HG03469 (cell line): ENCODE results near the gene PAPPA2.
"Not testable (repeated sequence)": the region's sequence is repeated elsewhere in the genome, so short reads cannot be mapped to it uniquely, and the experiment has no call there.

Experiments
- ATAC-seq: cut with Tn5 transposase; IDR thresholded peaks from one replicate; pipeline ENCODE4 v1.9.1; 2021; ENCODE audit warnings: mild to moderate bottlenecking, moderate library complexity, moderate number of reproducible peaks; ENCODE audit not compliant: unreplicated experiment

PAPPA2 gene

DNA sequence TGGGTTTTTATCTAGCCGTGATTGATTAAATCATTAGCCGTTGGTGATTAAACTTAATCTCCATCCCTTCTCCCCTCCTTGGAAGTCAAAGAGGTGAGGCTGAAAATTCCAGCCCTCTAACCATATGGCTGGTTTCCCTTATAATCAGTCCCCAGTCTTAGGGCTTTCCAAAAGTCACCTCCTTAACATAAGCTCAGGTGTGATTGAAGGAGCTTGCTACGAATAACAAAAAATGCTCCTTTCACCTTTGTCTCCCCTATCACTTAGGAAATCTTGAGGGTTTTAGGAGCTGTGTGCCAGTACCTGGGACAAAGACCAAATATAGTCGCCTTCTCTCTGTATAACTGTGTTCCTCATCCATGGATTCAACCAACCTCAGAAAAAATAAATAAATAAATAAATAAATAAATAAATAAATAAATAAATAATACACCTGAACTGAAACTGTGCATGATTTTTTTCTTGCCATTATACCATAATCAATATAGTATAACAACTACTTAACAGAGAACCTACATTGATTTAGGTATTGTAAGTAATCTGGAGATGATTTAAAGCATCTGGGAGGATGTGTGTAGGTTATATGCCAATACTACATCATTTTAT is 82.2 kb downstream of the PAPPA2 start:
- no peak for ATAC-seq

DNA sequence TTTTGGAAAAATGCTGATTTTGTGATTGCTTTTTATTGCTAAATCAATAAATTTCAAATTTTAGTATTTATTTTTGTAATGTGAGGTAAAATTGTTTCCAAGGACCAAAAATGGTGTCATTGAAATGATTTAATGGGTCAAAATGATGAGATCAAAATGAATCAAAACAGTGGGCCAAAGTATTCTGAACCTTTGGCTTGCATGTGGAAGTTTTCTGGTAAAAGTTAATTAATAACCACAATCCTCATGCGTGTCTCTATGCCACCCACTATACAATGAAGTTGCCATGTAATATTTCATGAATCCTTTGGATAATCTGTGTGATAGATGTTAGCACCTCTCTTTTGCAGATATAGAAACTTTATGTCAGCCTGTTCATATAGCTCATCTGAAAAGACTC is 83.8 kb downstream of the PAPPA2 start:
- ATAC-seq: no peak

- ATAC-seq: no peak
Measured at GRCh38 chr1:176551146-176551545, 88.2 kb downstream of the PAPPA2 start.

DNA sequence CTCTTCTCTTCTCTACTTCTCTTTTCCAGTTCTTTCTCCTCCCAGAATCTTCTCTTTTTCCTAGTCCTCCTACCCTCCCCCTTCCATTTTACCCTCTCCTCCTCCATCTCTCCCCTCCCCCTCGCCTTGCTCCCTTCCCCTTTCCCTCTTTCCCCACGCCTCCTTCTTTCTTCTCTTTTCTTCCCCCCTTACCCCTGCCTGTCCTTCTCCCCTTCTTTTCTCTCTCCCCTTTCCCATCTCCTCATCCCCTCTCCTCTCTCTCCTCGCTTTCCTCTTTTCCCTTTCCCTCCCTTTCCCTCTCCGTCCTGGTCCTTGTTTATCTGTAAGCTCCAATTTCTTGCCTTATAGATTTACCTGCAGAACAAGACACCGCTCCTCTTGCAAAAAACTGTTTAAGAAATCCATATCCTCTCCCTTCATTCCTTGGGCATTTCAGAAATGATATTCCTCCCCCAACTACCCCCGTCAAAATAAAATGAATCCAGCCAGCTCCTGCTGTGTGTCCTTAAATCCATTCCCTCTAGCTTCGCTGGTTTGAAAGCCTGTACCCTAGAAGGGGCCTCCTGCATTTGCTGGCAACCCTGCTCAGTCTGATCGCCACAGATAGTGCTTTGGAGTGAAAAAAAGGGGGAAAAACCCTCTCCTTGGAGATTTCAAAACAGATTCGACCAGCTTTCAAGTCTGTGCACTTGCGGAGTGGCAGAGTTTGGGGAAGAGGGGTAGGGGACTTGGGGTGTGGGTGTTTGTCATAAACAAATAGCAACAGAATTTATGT is 89.4 kb downstream of the PAPPA2 start:
- no peak for ATAC-seq

DNA sequence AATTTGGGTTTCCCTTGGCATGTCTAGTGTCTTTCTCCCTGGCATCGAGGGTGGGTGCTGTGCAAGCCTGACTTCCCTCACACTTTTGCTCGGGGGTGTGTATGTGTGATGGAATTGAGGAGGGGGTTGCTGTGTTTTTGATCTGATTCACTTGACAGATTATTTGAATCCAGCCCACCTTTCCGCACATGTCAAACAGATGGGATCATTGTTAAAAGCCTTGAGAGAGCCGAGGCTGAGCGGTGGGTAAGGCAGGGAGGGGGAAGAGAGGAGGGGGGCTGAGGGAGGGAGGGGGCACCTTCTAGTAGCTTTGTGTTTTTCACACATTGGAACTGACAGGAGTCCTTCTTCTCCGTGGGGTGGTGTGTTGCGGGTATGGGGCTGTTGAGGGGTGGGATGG is 90.0 kb downstream of the PAPPA2 start:
- ATAC-seq: no peak

GRCh38 chr1:176556288-176556687 is 93.3 kb downstream of the PAPPA2 start:
- ATAC-seq: no peak

- no peak for ATAC-seq
Measured at GRCh38 chr1:176557543-176558258, 94.7 kb downstream of the PAPPA2 start.

GRCh38 chr1:176558561-176558960 is 95.6 kb downstream of the PAPPA2 start:
- no peak for ATAC-seq

- ATAC-seq: no peak
Measured at GRCh38 chr1:176559474-176559873, 96.5 kb downstream of the PAPPA2 start.

DNA sequence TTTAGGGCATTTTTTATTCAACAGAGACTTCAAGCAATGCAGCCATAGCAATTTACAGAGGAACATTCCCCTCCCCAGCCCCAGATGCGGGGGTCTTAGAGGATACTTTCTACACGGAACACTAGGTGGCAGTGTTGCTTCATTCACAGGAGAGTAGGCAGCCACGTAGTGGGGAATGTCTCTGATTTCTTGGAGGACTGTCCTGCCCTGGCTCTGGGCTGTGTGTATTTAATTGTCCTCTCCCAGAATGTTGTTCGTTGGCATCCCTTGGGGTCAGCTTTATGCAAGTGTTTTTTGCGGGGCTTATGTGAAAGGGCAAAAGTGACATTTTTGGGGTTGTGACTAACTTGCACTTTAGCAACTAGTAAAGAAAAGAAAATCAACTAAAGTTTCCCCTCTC is 96.9 kb downstream of the PAPPA2 start:
- peak; percentile 58 for ATAC-seq

- ATAC-seq: no peak
Measured at GRCh38 chr1:176560681-176561080, 97.7 kb downstream of the PAPPA2 start.

GRCh38 chr1:176561761-176562160 is 98.8 kb downstream of the PAPPA2 start:
- not testable (repeated sequence) for ATAC-seq

DNA sequence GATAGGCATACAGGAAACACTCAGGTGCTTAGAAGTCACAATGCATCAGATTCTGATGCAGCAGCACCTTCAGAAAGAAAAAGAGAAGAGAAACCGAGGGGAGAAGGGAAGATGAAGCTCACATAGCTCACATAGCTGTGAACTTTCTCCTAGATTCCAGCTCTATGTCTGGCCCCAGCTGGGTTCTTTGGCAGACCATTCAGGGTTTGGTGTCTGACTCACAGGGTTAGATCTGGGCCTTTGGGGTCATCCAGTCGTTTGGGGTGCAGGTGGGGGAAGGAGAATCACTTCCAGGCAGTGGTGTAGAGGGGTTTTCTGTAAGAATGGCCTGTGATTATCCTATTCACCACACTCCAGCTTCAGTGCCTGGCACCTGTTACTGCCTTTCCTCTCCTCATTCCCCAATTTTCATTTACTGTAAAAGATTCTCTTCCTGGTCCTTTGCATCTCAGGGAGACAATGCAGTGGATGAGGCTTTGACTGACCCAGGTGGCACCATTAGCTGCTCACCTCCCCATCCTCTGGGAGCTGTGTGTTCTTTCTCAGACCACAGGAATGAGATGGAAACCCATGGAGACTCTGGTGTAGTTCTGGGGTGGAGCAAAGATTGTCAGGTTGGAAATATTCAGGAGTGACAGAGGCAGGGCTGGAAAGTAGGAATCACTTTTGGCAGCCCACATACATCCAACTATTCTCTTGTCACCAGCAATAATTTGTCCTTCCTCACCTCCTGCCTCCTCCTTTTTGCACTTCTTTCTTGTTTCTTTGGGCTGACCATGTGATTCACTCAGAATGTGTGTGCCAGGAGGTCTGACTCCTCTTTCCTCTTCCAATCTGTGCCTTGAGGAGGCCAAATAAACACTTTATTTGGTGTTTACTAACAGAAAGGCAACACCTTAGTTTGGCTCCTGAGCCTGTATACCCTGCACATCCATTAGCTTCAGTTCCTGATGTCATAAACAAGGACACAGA is 103.3 kb downstream of the PAPPA2 start:
- no peak for ATAC-seq

GRCh38 chr1:176567190-176567794 is 104.3 kb downstream of the PAPPA2 start:
- ATAC-seq: no peak

DNA sequence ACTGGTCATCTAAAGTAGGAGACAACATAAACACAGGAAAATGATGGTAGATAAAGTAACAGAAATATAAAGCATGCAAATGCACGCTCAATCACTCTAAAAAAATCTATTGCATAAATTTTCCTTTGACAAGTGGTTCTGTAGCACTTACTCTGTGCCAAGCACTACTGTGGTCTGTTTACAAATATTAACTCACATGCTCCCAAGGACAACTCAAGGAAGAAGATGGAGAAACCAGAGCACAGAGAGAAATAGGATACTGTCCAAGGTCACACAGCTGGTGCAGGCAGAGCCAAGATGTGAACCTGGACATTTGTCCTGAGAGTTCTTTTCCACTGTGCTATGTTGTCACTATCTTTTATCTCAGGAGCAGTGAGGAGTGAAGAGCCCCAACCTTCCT is 105.2 kb downstream of the PAPPA2 start:
- ATAC-seq: no peak

DNA sequence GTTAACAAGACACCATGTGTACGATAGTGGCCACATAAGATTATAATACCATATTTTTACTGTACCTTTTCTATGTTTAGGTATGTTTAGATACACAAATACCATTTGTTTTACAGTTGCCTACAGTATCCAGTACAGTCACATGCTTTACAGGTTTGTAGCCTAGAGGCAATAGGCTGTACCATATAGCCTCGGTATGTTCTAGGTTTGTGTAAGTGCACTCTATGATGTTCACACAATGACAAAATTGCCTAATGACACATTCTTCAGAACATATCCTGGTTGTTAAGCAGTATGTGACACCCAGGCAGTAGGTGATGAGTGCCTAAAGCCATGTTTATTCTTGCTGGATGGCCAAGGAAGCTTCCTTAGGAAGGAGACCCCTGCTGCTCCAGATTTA is 111.8 kb downstream of the PAPPA2 start:
- ATAC-seq: no peak

- ATAC-seq: no peak
Measured at GRCh38 chr1:176575991-176576390, 113.0 kb downstream of the PAPPA2 start.

DNA sequence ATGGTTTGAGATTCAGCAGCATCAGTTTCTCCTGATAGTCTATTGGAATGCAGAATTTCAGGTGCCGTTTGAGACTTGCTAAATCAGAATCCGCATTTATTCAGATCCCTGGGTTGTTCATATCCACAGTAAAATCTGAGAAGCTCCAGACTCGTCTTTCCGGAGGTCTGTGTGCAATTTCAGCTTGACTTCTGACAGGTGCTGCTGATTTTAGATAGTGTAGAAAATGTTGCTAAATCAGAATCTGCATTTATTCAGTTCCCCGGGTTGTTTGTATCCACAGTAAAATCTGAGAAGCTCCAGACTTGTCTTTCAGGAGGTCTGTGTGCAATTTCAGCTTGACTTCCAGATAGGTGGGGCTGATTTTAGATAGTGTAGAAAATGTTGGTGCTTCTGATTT is 113.7 kb downstream of the PAPPA2 start:
- no peak for ATAC-seq

DNA sequence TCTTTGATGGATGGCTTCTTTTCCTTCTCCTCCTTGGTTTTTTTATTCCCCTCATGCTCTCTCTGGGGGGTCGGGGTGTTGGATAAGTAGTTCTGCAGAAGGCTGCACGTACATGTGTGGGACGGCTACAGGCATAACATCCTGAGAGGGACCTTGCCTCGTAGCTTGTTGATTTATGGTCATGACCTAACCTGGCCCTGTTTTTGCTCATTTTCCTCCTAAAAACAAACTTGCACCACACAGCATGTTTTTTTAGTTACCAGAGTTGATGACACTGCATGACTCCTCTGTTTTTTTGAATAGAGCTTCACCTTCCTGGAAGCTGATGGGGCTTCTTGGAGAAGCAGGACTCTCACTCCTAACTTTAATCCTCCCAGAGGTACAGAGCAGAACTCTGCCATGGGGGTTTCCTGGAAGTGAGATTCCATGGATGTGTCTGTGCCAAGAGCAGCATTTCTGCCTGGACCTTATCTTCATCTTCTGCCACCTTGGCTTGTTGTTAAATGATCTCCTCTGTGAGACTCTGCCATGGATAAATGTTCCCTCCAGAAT is 114.7 kb downstream of the PAPPA2 start:
- no peak for ATAC-seq

DNA sequence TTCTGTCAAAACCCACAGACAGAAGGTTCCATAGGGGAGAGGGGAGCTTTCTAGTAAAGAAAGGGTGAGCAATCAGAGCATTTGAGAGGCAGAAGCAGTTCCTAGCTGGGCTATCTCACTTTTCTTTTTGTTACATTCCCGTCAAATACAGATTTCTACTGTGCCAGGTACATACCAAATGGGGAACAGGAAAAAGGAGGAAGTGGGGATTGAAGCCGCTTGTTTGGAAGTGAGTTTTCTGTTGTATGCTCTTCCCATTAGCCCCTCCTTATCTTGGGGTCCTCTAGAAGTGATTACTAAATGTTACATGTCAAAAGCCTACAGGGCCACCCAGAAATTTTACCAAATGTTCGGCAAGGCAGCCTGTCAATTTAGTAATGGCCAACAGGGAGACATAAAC is 116.1 kb downstream of the PAPPA2 start:
- no peak for ATAC-seq
